MM.1S (cell line): ENCODE data around the gene HELZ.

Experiments
- DNase-seq: peaks from one replicate; pipeline ENCODE4 v3.0.0-alpha.2; 2015
- H2AFZ ChIP-seq: fragments of 300-600 bp; sonication (generic); 2 replicates; pipeline ENCODE4 v1.6.0; 2016; ENCODE audit warnings: antibody characterized with exemption, low read length
- H3F3A ChIP-seq: fragments of 300-600 bp; sonication (generic); 2 replicates; pipeline ENCODE4 v1.6.1; 2016; ENCODE audit warnings: mild to moderate bottlenecking, antibody characterized with exemption, low read length, moderate library complexity, mixed read lengths; ENCODE audit not compliant: insufficient read depth
- H3K27ac ChIP-seq: fragments of 300-600 bp; sonication (generic); 2 replicates; pipeline ENCODE4 v1.5.1; 2016; ENCODE audit warnings: mild to moderate bottlenecking, low read length
- H3K27me3 ChIP-seq: fragments of 300-600 bp; sonication (generic); replicated peaks from 2 replicates; pipeline ENCODE4 v1.6.0; 2016; ENCODE audit warnings: low read length; ENCODE audit not compliant: insufficient read depth
- H3K36me3 ChIP-seq: fragments of 300-600 bp; sonication (generic); replicated peaks from 2 replicates; pipeline ENCODE4 v1.6.1; 2016; ENCODE audit warnings: mild to moderate bottlenecking, low read length, mixed read lengths; ENCODE audit not compliant: insufficient read depth
- H3K4me1 ChIP-seq: fragments of 300-600 bp; sonication (generic); 2 replicates; pipeline ENCODE4 v1.6.1; 2016; ENCODE audit warnings: low read length, mixed read lengths
- H3K4me2 ChIP-seq: fragments of 300-600 bp; sonication (generic); 2 replicates; pipeline ENCODE4 v1.6.0; 2016; ENCODE audit warnings: low read depth, low read length
- H3K4me3 ChIP-seq: fragments of 300-600 bp; sonication (generic); 2 replicates; pipeline ENCODE4 v1.5.1; 2016; ENCODE audit warnings: low read length, mixed read lengths
- H3K79me2 ChIP-seq: fragments of 300-600 bp; sonication (generic); 2 replicates; pipeline ENCODE4 v1.6.1; 2016; ENCODE audit warnings: mixed run types, low read length, mixed read lengths
- H3K9ac ChIP-seq: fragments of 300-600 bp; sonication (generic); 2 replicates; pipeline ENCODE4 v1.6.1; 2016; ENCODE audit warnings: low read length, mixed read lengths
- H3K9me2 ChIP-seq: fragments of 300-600 bp; sonication (generic); replicated peaks from 2 replicates; pipeline ENCODE4 v1.6.1; 2016; ENCODE audit warnings: mild to moderate bottlenecking, low read length, mixed read lengths; ENCODE audit not compliant: insufficient read depth
- H3K9me3 ChIP-seq: fragments of 300-600 bp; sonication (generic); replicated peaks from 2 replicates; pipeline ENCODE4 v1.6.1; 2016; ENCODE audit warnings: mild to moderate bottlenecking, low read length, mixed read lengths; ENCODE audit not compliant: insufficient read depth
- H4K20me1 ChIP-seq: fragments of 300-600 bp; sonication (generic); 2 replicates; pipeline ENCODE4 v1.6.1; 2016; ENCODE audit warnings: mild to moderate bottlenecking, low read length, moderate library complexity, mixed read lengths; ENCODE audit not compliant: insufficient read depth
- CTCF ChIP-seq: fragments of 300-600 bp; sonication (generic); IDR thresholded peaks from 2 replicates; pipeline ENCODE4 v1.5.1; 2016; ENCODE audit warnings: antibody characterized with exemption, low read length, mixed read lengths
- EZH2 ChIP-seq: fragments of 300-600 bp; sonication (generic); optimal IDR thresholded peaks from 2 replicates; pipeline ENCODE3; 2017; ENCODE audit warnings: low read depth, mild to moderate bottlenecking, antibody characterized with exemption, low read length, mixed read lengths
- EZH2phosphoT487 ChIP-seq: fragments of 300-600 bp; sonication (generic); IDR thresholded peaks from 2 replicates; pipeline ENCODE4 v1.6.1; 2018; ENCODE audit warnings: antibody characterized with exemption, low read length

Gene HELZ

DNA sequence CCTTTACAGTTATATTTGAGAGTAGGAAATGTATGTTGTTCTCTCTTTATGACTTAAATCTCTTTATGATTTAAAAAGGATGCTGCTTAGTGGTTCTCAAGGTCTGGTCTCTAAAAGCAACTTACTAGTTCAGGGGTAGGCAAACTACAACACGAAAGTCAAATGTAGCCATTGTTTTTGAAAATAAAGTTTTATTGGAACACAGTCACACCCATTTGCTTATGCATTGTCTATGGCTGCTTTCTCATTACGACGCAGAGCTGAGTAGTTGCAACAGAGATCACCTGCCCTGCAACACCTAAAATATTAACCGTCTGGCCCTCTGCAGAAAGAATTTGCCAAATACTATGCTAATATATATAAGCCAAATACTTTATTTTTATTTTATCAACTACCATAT, 58.2 kb downstream of the HELZ start:
- TF ChIP-seq CTCF (no peak), EZH2phosphoT487 (no peak), EZH2 (no peak)

DNA sequence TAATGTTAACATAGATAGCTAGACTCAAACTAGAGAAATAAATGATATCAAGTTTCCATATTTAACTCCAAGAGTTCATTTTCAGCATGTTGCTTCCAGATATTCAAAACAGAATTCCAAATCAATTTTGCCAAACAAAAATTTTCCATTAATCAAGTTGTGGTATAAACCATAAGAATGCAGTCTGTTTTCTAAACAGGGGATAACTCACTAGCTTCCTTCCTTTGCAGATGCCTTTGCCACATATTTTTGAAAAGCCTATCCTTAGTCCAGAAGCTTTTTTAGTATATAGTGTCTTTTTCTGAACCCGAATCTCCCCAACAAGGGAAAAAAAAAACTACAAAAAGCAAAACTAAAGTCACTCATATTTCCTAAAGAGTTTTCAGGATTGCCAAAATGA, 61.5 kb downstream of the HELZ start:
- H3K27ac ChIP-seq: no peak overlapping the region
- H2AFZ ChIP-seq: no peak overlapping the region
- H3K9me2 ChIP-seq: no peaks in the 10 kb centered on the region
- H3K36me3 ChIP-seq: no peaks in the 10 kb centered on the region
- H3K4me1 ChIP-seq: no peaks in the 10 kb centered on the region
- no peak overlapping the region for H3K9ac ChIP-seq
- H3F3A ChIP-seq: no peaks in the 10 kb centered on the region
- DNase-seq: no peak
- no peak overlapping the region for H3K4me3 ChIP-seq
- no peaks in the 10 kb centered on the region for H3K79me2 ChIP-seq
- no peaks in the 10 kb centered on the region for H3K9me3 ChIP-seq
- H4K20me1 ChIP-seq: no peaks in the 10 kb centered on the region
- TF ChIP-seq CTCF (no peak), EZH2 (no peak), EZH2phosphoT487 (no peak)
- no peaks in the 10 kb centered on the region for H3K27me3 ChIP-seq
- H3K4me2 ChIP-seq: no peak overlapping the region

More for the DNA sequence above, 58.2 kb downstream of the HELZ start:
- DNase-seq: no peak
- H3K9me3 ChIP-seq: no peaks in the 10 kb centered on the region
- H3K4me1 ChIP-seq: no peaks in the 10 kb centered on the region
- no peaks in the 10 kb centered on the region for H3K9me2 ChIP-seq
- no peaks in the 10 kb centered on the region for H4K20me1 ChIP-seq
- H2AFZ ChIP-seq: no peak overlapping the region
- no peak overlapping the region for H3K4me3 ChIP-seq
- H3K27ac ChIP-seq: no peak overlapping the region
- H3K36me3 ChIP-seq: no peaks in the 10 kb centered on the region
- no peak overlapping the region for H3K9ac ChIP-seq
- H3K27me3 ChIP-seq: no peaks in the 10 kb centered on the region
- 0 out of 2 replicates have a peak, but pooled peaks cover 3% of the 10 kb centered on the region for H3K79me2 ChIP-seq
- H3F3A ChIP-seq: no peaks in the 10 kb centered on the region
- H3K4me2 ChIP-seq: no peak overlapping the region

DNA sequence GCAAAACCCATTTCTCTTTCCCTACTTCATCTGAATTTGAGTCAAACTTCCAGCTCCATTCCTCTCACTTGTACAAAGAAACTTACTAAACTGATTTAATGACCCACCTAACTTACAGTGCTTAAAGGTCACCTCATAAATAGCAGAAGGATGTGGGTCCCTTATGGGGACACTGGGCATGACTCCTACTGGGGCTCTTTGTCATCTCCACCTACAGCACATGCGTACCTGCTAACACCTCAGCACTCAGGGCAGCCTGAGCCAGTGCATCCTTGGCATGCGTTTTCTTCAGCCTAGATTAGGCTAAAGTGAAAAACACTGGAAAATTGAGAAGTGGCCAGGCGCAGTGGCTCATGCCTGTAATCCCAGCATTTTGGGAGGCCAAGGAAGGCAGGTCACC, 63.2 kb downstream of the HELZ start:
- H3K79me2 ChIP-seq: no peaks in the 10 kb centered on the region
- H3K4me3 ChIP-seq: no peak overlapping the region
- H3K9ac ChIP-seq: no peak overlapping the region
- H4K20me1 ChIP-seq: no peaks in the 10 kb centered on the region
- TF ChIP-seq CTCF: no peak
- no peak for TF ChIP-seq EZH2
- no peak for TF ChIP-seq EZH2phosphoT487
- no peak for DNase-seq
- no peaks in the 10 kb centered on the region for H3K9me3 ChIP-seq
- H3K27me3 ChIP-seq: no peaks in the 10 kb centered on the region
- H3K4me1 ChIP-seq: no peaks in the 10 kb centered on the region
- H3K9me2 ChIP-seq: no peaks in the 10 kb centered on the region
- no peaks in the 10 kb centered on the region for H3F3A ChIP-seq
- no peak overlapping the region for H3K4me2 ChIP-seq
- no peak overlapping the region for H2AFZ ChIP-seq
- no peak overlapping the region for H3K27ac ChIP-seq
- H3K36me3 ChIP-seq: no peaks in the 10 kb centered on the region
